DND-41 (cell line): ENCODE data around the gene EPHB2.

Experiments
- ATAC-seq: fragments of 200-7000 bp; cut with Tn5 transposase; 3 replicates; pipeline ENCODE4 v1.9.1; 2021; ENCODE audit warnings: low read depth; ENCODE audit not compliant: insufficient read depth
- DNase-seq: peaks from one replicate; pipeline ENCODE4 v3.0.0-alpha.2; 2020
- H2AFZ ChIP-seq: 2 replicates; pipeline ENCODE4 v1.6.0; 2012; ENCODE audit warnings: low read depth, low read length
- H3K27ac ChIP-seq: 2 replicates; pipeline ENCODE4 v1.5.1; 2012; ENCODE audit warnings: low read length, inconsistent platforms
- H3K27me3 ChIP-seq: fragments of 200-600 bp; sonication (generic); 2 replicates; pipeline ENCODE4 v1.6.0; 2012; ENCODE audit warnings: low read length, mild to moderate bottlenecking, inconsistent platforms; ENCODE audit not compliant: insufficient read depth, poor library complexity
- H3K36me3 ChIP-seq: 2 replicates; pipeline ENCODE4 v1.5.1; 2012; ENCODE audit warnings: low read length, inconsistent platforms; ENCODE audit not compliant: insufficient read depth
- H3K4me1 ChIP-seq: 2 replicates; pipeline ENCODE4 v1.5.1; 2012; ENCODE audit warnings: mild to moderate bottlenecking, low read length; ENCODE audit not compliant: insufficient read depth
- H3K4me2 ChIP-seq: 2 replicates; pipeline ENCODE4 v1.6.0; 2012; ENCODE audit warnings: mild to moderate bottlenecking, moderate library complexity, low read length, inconsistent platforms; ENCODE audit not compliant: insufficient read depth
- H3K4me3 ChIP-seq, 2 experiments: fragments of 200-600 bp in 1 of 2; shearing (Covaris generic) in 1 of 2; 2 replicates each; pipeline ENCODE4 v1.5.1; 2012 to 2016; ENCODE audit warnings: inconsistent platforms in 2 of 2, low read length in 2 of 2, mild to moderate bottlenecking in 2 of 2, low read depth in 1 of 2, moderate library complexity in 1 of 2
- H3K79me2 ChIP-seq: 2 replicates; pipeline ENCODE4 v1.6.0; 2012; ENCODE audit warnings: low read length, inconsistent platforms; ENCODE audit not compliant: insufficient read depth
- H3K9ac ChIP-seq: 2 replicates; pipeline ENCODE4 v1.6.0; 2012; ENCODE audit warnings: low read depth, mild to moderate bottlenecking, inconsistent platforms, low read length, moderate library complexity
- H3K9me3 ChIP-seq: 2 replicates; pipeline ENCODE4 v1.5.1; 2012; ENCODE audit warnings: low read length, moderate library complexity, mild to moderate bottlenecking, inconsistent platforms; ENCODE audit not compliant: insufficient read depth, severe bottlenecking
- H4K20me1 ChIP-seq: 2 replicates; pipeline ENCODE4 v1.6.0; 2012; ENCODE audit warnings: low read length; ENCODE audit not compliant: insufficient read depth
- CTCF ChIP-seq: IDR thresholded peaks from 2 replicates; pipeline ENCODE4 v1.5.1; 2012; ENCODE audit warnings: borderline replicate concordance, low read length, moderate library complexity, mild to moderate bottlenecking; ENCODE audit not compliant: poor library complexity, severe bottlenecking; ENCODE audit errors: extremely low read depth
- EZH2 ChIP-seq: IDR thresholded peaks from 3 replicates; pipeline ENCODE4 v1.6.1; 2012; ENCODE audit warnings: borderline replicate concordance, low read depth, mild to moderate bottlenecking, moderate library complexity, low read length, inconsistent platforms; ENCODE audit not compliant: severe bottlenecking

The EPHB2 gene

DNA sequence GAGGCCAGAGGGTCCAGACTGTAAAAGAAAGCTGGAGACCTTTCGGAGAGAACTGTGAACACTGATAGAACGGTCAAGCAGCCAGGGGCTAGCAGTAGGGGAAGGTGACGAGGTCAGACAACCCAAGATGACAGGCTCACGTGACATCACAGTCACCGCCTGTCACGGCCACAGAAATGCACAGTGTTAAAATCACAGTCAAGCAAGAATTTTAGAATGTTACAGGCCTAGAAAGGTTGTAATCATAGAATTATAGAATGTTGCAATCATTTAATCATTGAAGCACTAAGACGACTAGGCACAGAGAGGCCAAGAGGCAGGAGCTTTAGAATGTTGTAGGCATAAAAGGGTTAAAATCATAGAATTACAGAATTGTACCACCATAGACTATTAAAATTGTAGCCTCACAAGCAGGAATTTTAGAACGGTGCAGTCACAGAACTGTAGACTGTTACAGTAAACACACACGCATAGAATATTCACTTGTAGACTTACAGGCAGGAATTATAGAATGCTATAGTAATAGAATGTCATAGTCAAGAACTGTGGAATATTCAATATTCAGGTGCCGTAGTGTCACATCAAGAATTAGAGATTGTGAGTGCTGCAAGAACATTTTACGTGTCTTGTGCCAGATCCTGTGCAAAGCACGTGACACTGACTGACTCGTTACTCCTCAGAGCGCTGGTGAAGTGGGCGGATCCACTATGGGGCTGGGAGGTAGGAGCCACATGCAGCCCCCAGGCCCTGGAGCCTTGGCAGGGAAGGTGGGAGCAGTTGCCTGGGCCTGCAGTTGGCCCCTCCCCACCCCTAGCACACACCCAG is 118.1 kb downstream of the EPHB2 start:
- H3K79me2 ChIP-seq = no peaks in the 10 kb centered on the region
- no peak overlapping the region for H3K4me2 ChIP-seq
- H4K20me1 ChIP-seq = peaks cover 6% of the 10 kb centered on the region; the same call in 1 of the 2 replicates
- no peak overlapping the region for H3K9ac ChIP-seq
- no peaks in the 10 kb centered on the region for H3K4me1 ChIP-seq
- TF ChIP-seq CTCF (no peak), EZH2 (no peak)
- no peak for DNase-seq
- H3K9me3 ChIP-seq = no peaks in the 10 kb centered on the region
- ATAC-seq = no peak
- H3K4me3 ChIP-seq = no peak overlapping the region
- H2AFZ ChIP-seq = no peak overlapping the region
- H3K27ac ChIP-seq = no peak overlapping the region
- no peaks in the 10 kb centered on the region for H3K36me3 ChIP-seq
- peaks cover 8% of the 10 kb centered on the region for H3K27me3 ChIP-seq

GRCh38 chr1:22829309-22829989 is 118.8 kb downstream of the EPHB2 start:
- DNase-seq = no peak
- no peak for ATAC-seq
- no peak overlapping the region for H3K4me2 ChIP-seq
- H3K9ac ChIP-seq = no peak overlapping the region
- no peaks in the 10 kb centered on the region for H3K36me3 ChIP-seq
- H3K27ac ChIP-seq = no peak overlapping the region
- H4K20me1 ChIP-seq = peaks cover 6% of the 10 kb centered on the region; the same call in 1 of the 2 replicates
- H2AFZ ChIP-seq = no peak overlapping the region
- H3K9me3 ChIP-seq = no peaks in the 10 kb centered on the region
- no peak overlapping the region for H3K4me3 ChIP-seq
- H3K27me3 ChIP-seq = peaks cover 11% of the 10 kb centered on the region
- H3K79me2 ChIP-seq = no peaks in the 10 kb centered on the region
- no peak for TF ChIP-seq EZH2
- no peak for TF ChIP-seq CTCF
- H3K4me1 ChIP-seq = no peaks in the 10 kb centered on the region

- Histone ChIP-seq H3K27ac (no peak overlapping the region), H4K20me1 (peaks cover 6% of the 10 kb centered on the region; the same call in 1 of the 2 replicates), H3K9me3 (no peaks in the 10 kb centered on the region), H3K4me2 (no peak overlapping the region), H3K4me3 (no peak overlapping the region), H3K9ac (no peak overlapping the region), H3K79me2 (no peaks in the 10 kb centered on the region), H3K36me3 (no peaks in the 10 kb centered on the region), H3K27me3 (peaks cover 11% of the 10 kb centered on the region), H3K4me1 (no peaks in the 10 kb centered on the region), H2AFZ (no peak overlapping the region)
- TF ChIP-seq EZH2 = no peak
- TF ChIP-seq CTCF = no peak
- ATAC-seq (no peak), DNase-seq (no peak)
These were observed 119.5 kb downstream of the EPHB2 start for GRCh38 chr1:22830041-22830566.
